SK-N-SH (cell line): ENCODE measurements around the gene TUBGCP3.

Experiments
- CTCF ChIP-seq: fragments of 200-600 bp; sonication (generic); IDR thresholded peaks from 2 replicates; pipeline ENCODE4 v1.6.1; 2017; ENCODE audit warnings: antibody characterized with exemption, mild to moderate bottlenecking, moderate library complexity
- EP300 ChIP-seq, 2 experiments: IDR thresholded peaks; 2 replicates each; pipeline versions ENCODE4 v1.4.0 to v1.6.1; 2012; ENCODE audit warnings: borderline replicate concordance in 1 of 2, low read depth in 1 of 2, low read length in 1 of 2
- POLR2AphosphoS5 ChIP-seq: IDR thresholded peaks from 2 replicates; pipeline ENCODE4 v1.6.1; 2012; ENCODE audit warnings: low read depth, low read length
- RCOR1 ChIP-seq: fragments of 150-350 bp; IDR thresholded peaks from 2 replicates; pipeline ENCODE4 v1.6.1; 2017; ENCODE audit warnings: antibody characterized with exemption, low read length

- no peak for TF ChIP-seq CTCF
- no peak for TF ChIP-seq EP300 (IDR thresholded peaks at IDR 0.05; ENCODE audit: borderline replicate concordance in 1 of 2, low read depth in 1 of 2, low read length in 1 of 2)
- TF ChIP-seq POLR2AphosphoS5, result no peak
- TF ChIP-seq RCOR1, result no peak
Observed at GRCh38 chr13:112529216-112529615, 58.7 kb downstream of the TUBGCP3 start.
